Muscle layer of duodenum (tissue), 2 donors: ENCODE results near the gene MAP4K4.

Experiments
- H3K27ac ChIP-seq: one replicate; pipeline ENCODE4 v1.7.0; 2013; ENCODE audit warnings: mild to moderate bottlenecking, low read length
- H3K27me3 ChIP-seq: one replicate; pipeline ENCODE4 v1.7.0; 2013; ENCODE audit warnings: low read depth, mild to moderate bottlenecking, control low read depth, low read length
- H3K36me3 ChIP-seq, 2 donors: one replicate each; pipeline ENCODE4 v1.7.0; 2013; ENCODE audit warnings: low read length in 2 of 2, control low read depth in 1 of 2, mild to moderate bottlenecking in 1 of 2; ENCODE audit not compliant: insufficient read depth in 2 of 2, control insufficient read depth in 1 of 2
- H3K4me1 ChIP-seq, 2 donors: one replicate each; pipeline ENCODE4 v1.7.0; 2013; ENCODE audit warnings: low read length in 2 of 2, mild to moderate bottlenecking in 2 of 2, control low read depth in 1 of 2, moderate library complexity in 1 of 2; ENCODE audit not compliant: insufficient read depth in 2 of 2, control insufficient read depth in 1 of 2
- H3K4me3 ChIP-seq, 2 donors: one replicate each; pipeline ENCODE4 v1.7.0; 2013; ENCODE audit warnings: low read length in 2 of 2, low read depth in 1 of 2, mild to moderate bottlenecking in 1 of 2
- H3K9me3 ChIP-seq, 2 donors: one replicate each; pipeline ENCODE4 v1.7.0; 2013; ENCODE audit warnings: low read length in 2 of 2, control low read depth in 1 of 2, mild to moderate bottlenecking in 1 of 2; ENCODE audit not compliant: control insufficient read depth in 1 of 2
- donor health status: healthy.

The MAP4K4 gene

DNA sequence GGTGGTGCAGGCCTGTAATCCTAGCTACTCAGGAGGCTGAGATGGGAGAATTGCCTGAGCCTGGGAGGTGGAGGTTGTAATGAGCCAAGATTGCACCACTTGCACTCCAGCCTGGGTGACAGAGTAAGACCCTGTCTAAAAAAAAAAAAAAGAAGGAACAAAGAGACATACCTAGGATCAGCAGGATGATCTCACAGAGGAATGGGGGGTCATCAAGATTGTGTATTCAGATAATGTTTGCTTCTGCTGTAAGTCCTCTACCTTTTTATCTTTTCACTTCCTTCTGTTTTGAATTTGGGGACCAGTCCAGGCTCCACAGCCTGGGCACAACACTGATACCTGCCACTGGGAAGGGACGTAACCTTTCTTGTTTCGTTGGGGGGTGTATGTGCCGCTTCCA, 53.2 kb downstream of the MAP4K4 start:
- Histone ChIP-seq H3K9me3 (no peaks in the 10 kb centered on the region), H3K4me1 (peaks cover 19 to 65% of the 10 kb centered on the region in 2 donors), H3K27ac (no peak overlapping the region), H3K4me3 (no peak overlapping the region), H3K27me3 (no peaks in the 10 kb centered on the region), H3K36me3 (no peaks in the 10 kb centered on the region)

DNA sequence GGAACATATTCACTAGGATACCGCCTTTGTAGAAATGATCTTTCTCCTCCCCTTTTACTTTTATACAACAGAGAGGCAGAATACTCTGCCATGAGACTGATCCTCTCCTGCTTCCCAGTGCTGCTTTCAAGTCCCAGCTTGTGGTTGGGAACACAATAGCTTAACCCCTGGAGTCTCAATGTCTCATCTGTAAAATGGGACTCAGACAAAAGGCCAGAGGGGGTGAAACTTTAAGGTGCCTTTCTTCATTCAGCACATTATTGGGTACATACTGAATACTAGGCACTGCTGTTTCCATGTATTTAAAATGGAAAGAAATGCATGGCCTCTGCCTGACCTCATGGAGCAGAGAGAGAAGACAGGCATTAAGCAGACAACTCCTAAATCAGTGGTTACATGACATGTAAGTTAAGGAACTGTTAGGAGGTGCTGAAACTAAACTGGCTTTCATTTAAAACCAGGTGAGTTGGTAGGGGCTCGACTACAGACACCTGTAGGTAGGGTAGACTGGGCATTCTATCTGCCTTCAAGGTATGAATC, 53.8 kb downstream of the MAP4K4 start:
- Histone ChIP-seq H3K36me3 (no peaks in the 10 kb centered on the region), H3K27ac (no peak overlapping the region), H3K27me3 (no peaks in the 10 kb centered on the region), H3K4me1 (peaks cover 14 to 67% of the 10 kb centered on the region in 2 donors), H3K9me3 (no peaks in the 10 kb centered on the region), H3K4me3 (no peak overlapping the region)

DNA sequence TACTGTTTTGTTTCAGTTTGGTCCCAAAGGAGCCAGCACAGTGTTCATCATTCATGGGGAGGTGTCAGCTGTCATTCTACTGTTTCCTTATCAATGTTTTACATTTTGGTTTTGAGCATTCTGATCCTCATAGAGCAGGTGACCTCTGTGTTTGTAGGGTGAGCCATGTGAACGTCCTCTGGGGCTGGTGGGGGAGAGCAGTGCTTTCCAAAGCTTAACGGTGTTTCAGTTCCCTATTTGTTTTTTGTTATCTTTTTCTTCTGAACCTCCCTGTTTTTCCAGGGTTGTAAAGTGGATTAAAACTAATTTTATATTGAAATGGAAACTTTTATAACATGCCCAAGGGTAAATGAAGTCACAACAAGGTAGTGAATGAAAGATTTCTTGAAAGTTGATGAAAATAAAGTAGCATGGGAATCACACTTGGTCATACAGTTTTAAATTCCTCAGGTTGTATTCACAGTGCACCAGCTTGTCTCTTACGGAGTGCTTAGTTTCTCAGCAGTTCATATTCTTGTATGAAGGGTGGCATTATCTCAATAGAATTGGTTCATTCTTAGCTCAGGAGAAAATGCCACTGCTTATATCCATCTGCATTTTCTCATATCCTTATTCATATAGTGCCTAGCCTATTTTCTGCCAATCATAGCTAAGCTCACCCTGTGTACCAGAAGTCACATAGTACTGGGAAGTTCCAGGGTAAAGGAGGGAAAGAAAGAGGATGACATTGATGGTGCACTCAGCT, 54.5 kb downstream of the MAP4K4 start:
- Histone ChIP-seq H3K9me3 (no peaks in the 10 kb centered on the region), H3K4me3 (no peak overlapping the region), H3K27me3 (no peaks in the 10 kb centered on the region), H3K36me3 (no peaks in the 10 kb centered on the region), H3K4me1 (peaks cover 13 to 67% of the 10 kb centered on the region in 2 donors), H3K27ac (no peak overlapping the region)

DNA sequence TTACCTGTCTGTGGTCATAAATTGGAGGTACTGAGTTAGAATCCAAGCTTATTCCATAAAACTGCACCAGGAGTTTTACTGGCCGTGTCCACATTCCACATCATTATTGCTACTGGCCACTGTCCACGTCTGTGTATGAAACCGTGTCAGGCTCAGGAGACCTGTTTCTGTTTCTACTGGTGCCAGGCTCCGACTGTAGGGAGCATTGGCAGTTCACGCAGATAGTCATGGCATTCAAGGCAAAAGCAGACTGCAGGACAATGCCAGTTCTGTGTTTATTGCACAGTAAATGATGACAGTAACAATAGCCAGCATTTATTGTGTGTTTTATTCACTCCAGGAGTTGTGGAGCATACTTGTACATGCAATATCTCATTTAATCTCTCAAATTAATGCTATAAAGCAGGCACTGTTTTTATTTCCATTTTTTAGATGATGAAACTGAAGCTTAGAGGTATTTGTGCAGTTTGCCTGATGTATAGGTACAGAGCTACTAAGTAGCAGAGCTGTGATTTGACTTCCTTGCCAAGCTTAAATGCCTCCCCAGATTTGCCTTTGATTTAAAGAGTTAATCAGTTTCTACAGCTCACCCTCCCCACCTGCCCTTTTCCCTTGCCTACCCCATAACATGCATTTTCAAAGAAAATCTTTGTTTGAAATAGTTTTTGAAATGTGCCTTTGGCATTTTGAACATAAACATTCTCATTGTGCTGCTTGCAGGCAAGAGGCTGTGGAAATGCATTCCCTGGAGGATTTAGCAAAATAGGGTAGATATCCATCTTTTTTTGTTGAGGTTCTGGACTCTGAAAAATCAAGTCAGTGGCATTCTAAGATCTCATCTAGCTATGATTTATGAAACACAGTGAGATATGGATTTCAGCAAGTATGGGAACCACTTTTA, 55.5 kb downstream of the MAP4K4 start:
- Histone ChIP-seq H3K36me3 (no peaks in the 10 kb centered on the region), H3K4me3 (no peak overlapping the region), H3K9me3 (no peaks in the 10 kb centered on the region), H3K4me1 (peaks cover 10 to 60% of the 10 kb centered on the region in 2 donors), H3K27ac (peak overlapping the region; percentile 22), H3K27me3 (no peaks in the 10 kb centered on the region)

DNA sequence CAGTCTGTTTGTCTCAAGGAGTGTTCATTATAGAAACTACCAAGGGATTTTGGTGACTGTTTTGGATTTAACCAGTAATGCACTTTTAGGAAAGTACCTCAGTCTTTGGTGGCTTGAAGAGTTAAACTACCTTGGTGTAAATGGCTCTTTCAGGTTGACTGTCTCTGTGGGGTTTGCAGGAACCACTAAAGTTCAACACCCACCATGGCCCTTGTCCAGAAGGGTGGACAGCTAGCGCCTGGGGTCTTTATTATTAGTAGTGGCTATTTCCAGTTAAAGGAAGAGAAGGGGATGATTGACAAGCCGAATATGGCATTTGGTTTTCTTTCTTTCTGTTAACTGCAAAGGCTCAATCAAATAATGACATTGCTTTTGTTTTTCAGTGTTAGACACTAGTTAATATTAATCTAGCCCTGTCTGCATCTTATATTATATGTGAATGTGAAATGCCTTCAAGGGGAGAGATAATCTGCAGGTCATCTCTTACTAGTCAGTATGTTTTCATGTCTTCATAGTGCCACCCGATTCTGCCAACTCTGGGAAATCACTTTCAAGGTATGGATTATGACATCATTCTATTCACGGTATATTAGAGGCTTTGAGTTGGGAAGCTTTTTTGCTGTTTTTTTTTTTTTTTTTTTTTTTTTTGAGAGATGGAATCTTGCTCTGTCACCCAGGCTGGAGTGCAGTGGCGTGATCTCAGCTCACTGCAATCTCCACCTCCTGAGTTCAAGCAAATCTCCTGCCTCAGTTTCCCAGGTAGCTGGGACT, 56.4 kb downstream of the MAP4K4 start:
- no peaks in the 10 kb centered on the region for H3K27me3 ChIP-seq
- peak overlapping the region; percentile 22 for H3K27ac ChIP-seq
- H3K4me3 ChIP-seq = no peak overlapping the region

DNA sequence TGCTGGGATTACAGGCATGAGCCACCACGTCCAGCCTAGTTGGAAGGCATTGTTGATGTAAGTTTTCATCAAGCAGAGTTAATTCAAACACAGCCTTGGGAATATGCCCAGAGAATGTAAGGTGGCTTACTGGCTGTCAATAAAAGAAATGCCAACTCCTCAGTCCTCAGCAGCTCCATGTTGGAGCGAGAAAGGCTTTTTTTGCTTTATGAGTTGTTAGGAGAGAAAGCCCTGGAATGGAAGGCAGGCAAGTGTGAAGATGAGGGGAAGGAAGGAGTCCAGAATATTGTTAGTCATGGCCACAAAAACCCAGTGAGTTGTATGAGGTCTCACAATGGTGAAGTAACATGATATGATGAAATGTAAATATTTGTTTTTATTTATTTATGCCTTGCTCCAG, 57.1 kb downstream of the MAP4K4 start:
- H3K27me3 ChIP-seq = no peaks in the 10 kb centered on the region
- no peaks in the 10 kb centered on the region for H3K36me3 ChIP-seq
- H3K4me3 ChIP-seq = no peak overlapping the region
- H3K4me1 ChIP-seq = peaks cover 10 to 61% of the 10 kb centered on the region in 2 donors
- no peak overlapping the region for H3K27ac ChIP-seq
- H3K9me3 ChIP-seq = no peaks in the 10 kb centered on the region

More for the DNA sequence above, 56.4 kb downstream of the MAP4K4 start:
- no peaks in the 10 kb centered on the region for H3K36me3 ChIP-seq
- peaks cover 10 to 61% of the 10 kb centered on the region in 2 donors for H3K4me1 ChIP-seq
- H3K9me3 ChIP-seq = no peaks in the 10 kb centered on the region

DNA sequence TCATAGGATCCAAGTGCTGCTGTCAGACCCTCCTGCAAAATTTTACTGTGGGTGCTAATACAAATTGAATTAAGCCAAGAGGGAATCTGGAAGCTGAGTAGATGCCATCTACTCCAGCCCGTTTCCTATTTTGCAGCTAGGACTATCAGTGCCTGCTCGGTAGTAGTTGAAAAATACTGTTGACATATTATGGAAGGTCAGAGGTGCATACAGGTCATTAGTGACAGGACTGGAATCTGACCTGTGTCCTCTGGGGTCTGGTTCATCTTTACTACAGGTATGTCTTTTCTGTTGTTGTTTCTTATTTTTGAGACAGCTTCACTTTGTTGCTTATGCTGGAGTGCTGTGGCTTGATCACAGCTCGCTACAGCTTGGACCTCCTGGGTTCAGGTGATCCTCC, 58.8 kb downstream of the MAP4K4 start:
- Histone ChIP-seq H3K4me3 (no peak overlapping the region), H3K4me1 (peaks cover 10 to 54% of the 10 kb centered on the region in 2 donors), H3K27me3 (no peaks in the 10 kb centered on the region), H3K9me3 (no peaks in the 10 kb centered on the region), H3K27ac (no peak overlapping the region), H3K36me3 (no peaks in the 10 kb centered on the region)

DNA sequence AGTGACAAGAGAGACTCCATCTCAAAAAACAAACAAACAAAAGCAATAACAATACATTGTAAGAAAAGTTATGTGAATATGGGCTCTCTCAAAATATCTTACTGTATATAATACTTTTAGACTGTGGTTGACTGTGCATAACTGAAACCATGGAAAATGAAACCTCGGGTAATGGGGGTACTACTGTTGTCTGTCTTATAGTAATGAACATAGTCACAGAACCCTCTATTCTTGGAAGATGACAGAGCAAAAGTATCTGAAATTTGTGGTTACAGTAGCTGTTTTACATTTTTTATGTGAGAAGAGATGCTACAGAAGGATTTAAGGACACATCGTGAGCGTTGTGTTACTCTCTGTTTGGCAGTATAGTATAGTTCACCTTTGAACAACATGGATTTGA, 60.5 kb downstream of the MAP4K4 start:
- no peak overlapping the region for H3K4me3 ChIP-seq
- no peaks in the 10 kb centered on the region for H3K36me3 ChIP-seq
- H3K9me3 ChIP-seq = no peaks in the 10 kb centered on the region
- no peak overlapping the region for H3K27ac ChIP-seq
- H3K27me3 ChIP-seq = no peaks in the 10 kb centered on the region
- H3K4me1 ChIP-seq = peaks cover 14 to 50% of the 10 kb centered on the region in 2 donors

DNA sequence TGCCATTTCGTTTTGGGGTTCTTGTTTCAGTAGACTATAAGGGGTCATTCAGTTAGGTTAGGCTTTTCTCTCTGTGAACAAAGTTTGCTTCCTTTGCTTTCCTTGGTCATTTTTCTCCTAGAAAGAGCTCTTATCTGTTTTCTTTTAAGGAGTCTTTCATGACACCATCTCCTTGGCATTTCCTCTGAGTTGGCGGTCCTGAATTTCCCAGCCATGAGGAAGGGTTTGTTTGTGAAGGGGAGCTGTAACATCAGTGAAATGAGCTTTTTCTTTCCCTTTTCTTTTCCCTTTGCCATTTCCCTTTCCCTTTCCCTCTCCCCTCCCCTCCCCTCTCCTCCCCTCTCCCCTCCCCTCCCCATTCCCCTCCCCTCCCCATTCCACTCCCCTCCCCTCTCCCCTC, 61.7 kb downstream of the MAP4K4 start:
- H3K4me3 ChIP-seq = no peak overlapping the region
- H3K4me1 ChIP-seq = peaks cover 5 to 50% of the 10 kb centered on the region in 2 donors
- H3K9me3 ChIP-seq = no peaks in the 10 kb centered on the region
- H3K27me3 ChIP-seq = no peaks in the 10 kb centered on the region
- H3K27ac ChIP-seq = no peak overlapping the region
- no peaks in the 10 kb centered on the region for H3K36me3 ChIP-seq

DNA sequence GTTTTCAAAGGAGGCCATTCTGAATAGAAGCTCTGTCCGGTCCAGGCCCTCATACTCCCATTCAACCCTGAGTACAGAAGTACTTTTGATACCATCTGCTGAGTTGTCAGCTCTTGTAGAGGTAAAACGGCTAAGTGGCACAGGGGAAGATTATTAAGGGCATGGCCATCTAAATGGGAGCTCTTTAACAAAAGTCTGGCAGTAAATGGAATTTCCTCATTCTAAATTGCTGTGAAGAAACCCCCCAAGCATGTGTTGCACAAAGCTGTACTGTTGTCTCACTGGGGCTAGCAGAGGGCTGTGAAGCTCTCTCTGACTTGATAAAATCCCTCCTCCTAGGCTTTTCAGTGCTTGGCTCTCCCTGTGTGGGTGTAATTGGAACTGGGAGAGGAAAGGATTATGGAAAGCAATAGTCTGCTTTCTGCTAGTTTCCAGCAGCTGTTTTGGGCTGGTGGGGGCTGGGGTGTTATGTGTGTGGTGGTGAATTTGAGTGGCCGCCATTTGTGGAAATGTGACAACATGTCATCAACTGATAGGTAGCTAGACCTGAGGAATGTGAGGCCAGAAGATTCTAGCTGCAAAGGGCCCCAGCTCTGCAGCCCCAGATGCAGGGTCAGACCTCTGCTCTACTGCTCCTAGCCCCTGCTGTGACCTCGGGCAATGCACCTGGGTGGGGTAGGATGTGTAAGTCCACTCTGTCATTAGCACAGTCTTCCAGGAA, 65.1 kb downstream of the MAP4K4 start:
- peaks cover 13 to 55% of the 10 kb centered on the region in 2 donors for H3K4me1 ChIP-seq
- H3K4me3 ChIP-seq = no peak overlapping the region
- no peaks in the 10 kb centered on the region for H3K27me3 ChIP-seq
- H3K27ac ChIP-seq = peak overlapping the region; percentile 48
- H3K9me3 ChIP-seq = no peaks in the 10 kb centered on the region
- H3K36me3 ChIP-seq = no peaks in the 10 kb centered on the region
